Esophagus muscularis mucosa (tissue), 3 donors: ENCODE measurements around the gene DBNDD2.

Experiments
- CTCF ChIP-seq, 3 experiments: fragments of 200-600 bp in 2 of 3; fragments of 450-650 bp in 1 of 3; sonication (generic) in 2 of 3; IDR thresholded peaks; one replicate each; pipeline ENCODE4 v1.5.1; 2017 to 2019; ENCODE audit warnings: antibody characterized with exemption in 3 of 3, mild to moderate bottlenecking in 2 of 3, moderate library complexity in 1 of 3
- POLR2A ChIP-seq: fragments of 450-650 bp; IDR thresholded peaks from one replicate; pipeline ENCODE4 v1.6.1; 2017; ENCODE audit warnings: antibody characterized with exemption, moderate library complexity, mild to moderate bottlenecking, low read depth

DNA sequence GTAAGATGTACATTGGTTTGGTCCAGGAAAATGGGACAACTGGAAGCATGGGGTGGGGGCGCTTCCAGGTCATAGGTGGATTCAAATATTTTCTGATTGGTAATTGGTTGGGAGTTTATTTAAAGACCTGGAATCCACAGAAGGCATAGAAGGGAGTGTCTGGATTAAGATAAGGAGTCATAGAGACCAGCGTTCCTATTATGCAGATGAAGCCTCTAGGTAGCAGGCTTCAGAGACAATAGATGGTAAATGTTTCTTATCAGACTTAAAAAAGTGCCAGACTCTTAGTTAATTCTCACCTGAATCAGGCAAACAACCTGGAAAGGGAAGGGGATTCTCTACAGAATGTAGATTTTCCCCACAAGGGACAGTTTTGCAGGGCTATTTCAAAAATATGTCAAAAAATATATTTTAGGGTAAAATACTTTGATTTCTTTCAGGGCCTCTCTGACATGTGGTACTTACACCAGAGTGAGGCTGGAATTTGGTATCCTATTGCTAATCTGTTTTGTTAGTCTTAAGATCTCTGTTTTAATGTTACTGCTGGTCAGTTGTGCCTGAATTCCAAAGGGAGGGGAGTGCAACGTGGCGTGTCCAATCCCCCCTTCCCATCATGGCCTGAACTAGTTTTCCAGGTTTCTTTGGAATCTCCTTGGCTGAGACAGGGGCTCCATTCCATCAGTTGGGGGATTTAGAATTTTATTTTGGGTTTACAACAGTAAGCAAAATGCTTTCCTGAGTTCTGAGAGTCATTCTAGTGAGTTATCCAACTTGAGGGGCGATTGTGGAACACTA lies 33.0 kb downstream of the DBNDD2 start:
- TF ChIP-seq POLR2A (no peak), CTCF (IDR thresholded peaks at IDR 0.05) (no peak)
